Inflammatory macrophage (primary cell): ENCODE results near the gene CCL2.

Experiments
- DNase-seq, 2 donors: peaks; one replicate each; pipeline ENCODE4 v3.0.0-alpha.2; 2020 to 2022

CCL2 gene

DNA sequence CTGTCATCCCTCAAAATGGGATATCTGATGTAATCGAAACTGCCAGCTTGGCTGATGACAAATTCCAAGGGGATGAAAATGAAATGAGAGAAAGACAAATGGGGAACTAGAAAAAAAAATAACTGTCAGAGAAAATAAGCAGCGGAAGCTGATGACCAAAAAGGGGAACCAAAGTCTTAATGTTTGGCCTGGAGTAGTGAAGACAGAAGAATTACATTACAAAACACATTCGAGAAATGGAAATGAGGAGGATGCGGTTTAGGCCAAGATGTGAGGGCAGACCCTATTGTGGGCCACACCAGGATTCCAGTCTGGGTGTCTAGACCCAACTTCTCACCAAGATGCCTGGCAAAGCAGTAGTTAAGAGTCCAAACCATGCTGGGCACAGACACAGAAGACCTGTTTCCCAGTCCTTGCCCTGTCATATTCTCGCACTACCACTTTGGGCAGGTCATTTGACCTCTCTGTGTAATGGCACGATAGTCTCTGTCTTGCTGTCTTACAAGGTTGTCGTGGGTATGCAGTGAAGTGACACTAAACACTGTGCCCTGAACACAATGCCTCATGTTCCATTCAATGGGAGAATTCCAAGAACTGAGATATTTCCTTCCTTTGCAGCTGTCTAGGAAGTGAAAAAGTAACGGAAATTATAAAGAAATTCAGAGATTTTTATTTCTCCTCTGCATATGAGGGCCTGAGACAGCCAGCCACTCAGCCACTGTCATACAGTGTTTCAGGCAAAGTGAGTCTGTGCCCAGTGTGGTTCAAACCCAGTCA, 12.3 kb upstream of the CCL2 start:
- peak; percentile 80 to 93 for DNase-seq

GRCh38 chr17:34243364-34244320, 11.4 kb upstream of the CCL2 start:
- DNase-seq = no peak

DNA sequence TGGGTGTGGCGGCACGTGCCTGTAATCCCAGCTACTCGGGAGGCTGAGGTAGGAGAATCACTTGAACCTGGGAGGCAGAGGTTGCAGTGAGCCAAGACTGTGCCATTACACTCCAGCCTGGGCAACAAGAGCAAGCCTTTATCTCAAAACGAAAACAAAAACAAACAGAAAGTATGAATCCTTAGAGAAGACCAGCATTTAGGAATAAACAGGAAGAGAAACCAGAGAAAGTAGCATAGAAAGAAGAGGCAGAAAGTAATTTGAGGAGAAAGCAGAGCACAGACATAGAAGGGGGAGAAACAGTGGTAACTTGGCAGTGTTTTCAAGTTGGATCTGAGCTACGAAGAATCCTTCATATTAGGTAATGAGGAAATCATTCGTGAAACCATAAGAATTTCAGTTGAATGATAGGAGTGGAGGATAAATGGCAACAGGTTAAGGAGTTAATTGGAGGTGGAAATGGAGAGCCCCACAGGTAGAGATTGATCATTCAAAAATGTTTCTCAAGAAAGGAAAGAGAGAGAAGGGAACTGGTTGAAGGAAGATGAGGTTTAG, 9.7 kb upstream of the CCL2 start:
- DNase-seq = no peak

GRCh38 chr17:34246446-34246845, 8.6 kb upstream of the CCL2 start:
- DNase-seq = peak; percentile 90 to 92

GRCh38 chr17:34246881-34247280, 8.2 kb upstream of the CCL2 start:
- DNase-seq = peak; percentile 83 to 88

GRCh38 chr17:34248511-34249024, 6.5 kb upstream of the CCL2 start:
- peak; percentile 77 to 86 for DNase-seq

GRCh38 chr17:34249061-34249460, 6.0 kb upstream of the CCL2 start:
- DNase-seq = no peak

DNA sequence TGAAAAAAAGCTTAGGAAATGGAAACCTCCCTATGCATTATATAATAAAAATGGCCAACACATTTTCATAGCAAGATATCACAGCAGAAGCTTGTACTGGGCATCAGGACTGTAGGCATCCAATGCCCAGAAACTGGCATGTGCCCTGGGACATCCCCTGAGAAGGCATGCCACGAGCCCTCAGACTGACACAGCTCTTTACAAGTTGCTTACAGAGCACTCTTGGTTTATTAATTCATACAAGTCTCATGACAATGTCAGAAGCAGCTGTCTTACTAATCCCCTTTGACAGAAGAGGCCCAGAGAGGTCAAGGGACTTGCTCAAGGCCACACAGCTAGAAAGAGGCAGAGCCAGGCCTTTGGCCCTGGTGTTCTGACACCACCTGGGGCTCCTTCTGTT, 5.6 kb upstream of the CCL2 start:
- DNase-seq = peak; percentile 84 to 89

- DNase-seq = no peak
Observed at GRCh38 chr17:34251186-34251585, 3.9 kb upstream of the CCL2 start.

- DNase-seq = peak; percentile 93 to 95
Observed at GRCh38 chr17:34252095-34252443, 3.0 kb upstream of the CCL2 start.

- peak; percentile 23 to 73 for DNase-seq
Observed at GRCh38 chr17:34252444-34253138, 2.5 kb upstream of the CCL2 start.

GRCh38 chr17:34253139-34253525, 2.0 kb upstream of the CCL2 start:
- DNase-seq = no peak

DNA sequence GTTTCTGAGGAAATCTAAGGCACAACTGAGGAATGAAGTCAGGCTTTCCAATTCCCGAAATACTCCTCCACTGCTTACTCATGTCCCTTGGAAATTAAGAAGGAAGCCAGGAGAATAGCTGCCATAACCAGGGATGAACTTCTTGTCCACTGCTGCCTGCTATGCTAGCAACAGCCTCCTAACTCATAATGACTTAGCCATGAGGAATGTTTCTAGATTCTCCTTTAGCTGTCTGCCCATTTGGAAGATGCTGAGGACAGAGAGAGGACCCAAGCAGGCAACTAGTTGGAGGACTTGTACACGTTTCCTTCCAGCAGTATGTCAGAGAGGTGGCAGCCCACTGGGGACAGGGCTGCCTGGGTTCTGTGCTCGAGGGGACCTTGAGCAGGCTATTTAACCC, 939 bp upstream of the CCL2 start:
- no peak for DNase-seq

GRCh38 chr17:34255381-34255732, 272 bp downstream of the CCL2 start:
- no peak for DNase-seq

DNA sequence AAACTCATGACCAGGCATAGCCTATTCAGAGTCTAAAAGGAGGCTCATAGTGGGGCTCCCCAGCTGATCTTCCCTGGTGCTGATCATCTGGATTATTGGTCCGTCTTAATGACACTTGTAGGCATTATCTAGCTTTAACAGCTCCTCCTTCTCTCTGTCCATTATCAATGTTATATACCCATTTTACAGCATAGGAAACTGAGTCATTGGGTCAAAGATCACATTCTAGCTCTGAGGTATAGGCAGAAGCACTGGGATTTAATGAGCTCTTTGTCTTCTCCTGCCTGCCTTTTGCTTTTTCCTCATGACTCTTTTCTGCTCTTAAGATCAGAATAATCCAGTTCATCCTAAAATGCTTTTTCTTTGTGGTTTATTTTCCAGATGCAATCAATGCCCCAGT, 756 bp downstream of the CCL2 start:
- DNase-seq = no peak

DNA sequence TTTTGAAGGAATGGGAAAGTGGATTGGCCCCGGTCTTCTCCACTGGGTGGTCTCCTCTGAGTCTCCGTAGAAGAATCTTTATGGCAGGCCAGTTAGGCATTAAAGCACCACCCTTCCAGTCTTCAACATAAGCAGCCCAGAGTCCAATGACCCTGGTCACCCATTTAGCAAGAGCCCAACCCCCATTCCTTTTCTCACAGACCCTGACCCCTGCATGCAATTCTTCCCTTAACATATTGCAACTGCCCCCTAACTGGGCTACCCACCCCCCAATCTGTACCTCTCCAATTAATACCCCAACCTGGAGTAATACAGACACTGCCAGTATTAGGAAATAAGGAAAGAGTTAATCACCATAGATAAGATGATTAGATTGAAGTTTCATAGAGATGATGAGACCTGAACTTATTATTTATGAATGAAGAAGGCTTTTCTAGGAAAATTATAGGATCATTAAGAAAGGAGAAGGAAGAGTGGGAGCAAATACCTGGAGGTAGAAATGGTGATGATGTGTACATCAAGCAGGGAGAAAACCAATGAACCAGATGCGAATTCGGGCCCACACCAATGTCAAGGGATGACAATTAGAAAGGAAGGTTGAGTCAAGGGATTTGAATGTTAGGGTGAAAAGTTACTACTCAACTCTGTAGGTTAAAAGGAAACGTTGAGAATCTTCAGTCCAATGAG, 2.4 kb downstream of the CCL2 start:
- no peak for DNase-seq

GRCh38 chr17:34257986-34258326, 2.9 kb downstream of the CCL2 start:
- DNase-seq = no peak

- DNase-seq = no peak
Observed at GRCh38 chr17:34259146-34259545, 4.1 kb downstream of the CCL2 start.

DNA sequence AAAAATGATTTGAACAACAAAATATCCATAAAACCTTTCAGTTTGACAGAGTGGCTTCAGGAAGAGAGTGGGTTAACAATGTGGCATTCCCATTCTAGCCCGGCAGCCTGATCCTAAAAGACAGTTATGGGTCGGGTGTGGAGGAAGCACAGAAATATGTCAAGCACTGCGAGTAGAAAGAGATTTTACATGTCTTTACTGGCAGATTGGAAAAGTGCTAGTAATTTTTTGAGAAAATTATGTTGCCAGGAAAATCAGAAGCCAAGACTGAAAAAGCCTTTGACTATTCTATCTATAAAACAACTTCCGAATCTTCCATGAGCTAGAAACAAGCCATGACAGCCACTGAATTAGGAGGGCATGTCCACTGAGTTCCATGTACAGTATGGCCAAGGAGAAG, 5.8 kb downstream of the CCL2 start:
- DNase-seq = no peak

DNA sequence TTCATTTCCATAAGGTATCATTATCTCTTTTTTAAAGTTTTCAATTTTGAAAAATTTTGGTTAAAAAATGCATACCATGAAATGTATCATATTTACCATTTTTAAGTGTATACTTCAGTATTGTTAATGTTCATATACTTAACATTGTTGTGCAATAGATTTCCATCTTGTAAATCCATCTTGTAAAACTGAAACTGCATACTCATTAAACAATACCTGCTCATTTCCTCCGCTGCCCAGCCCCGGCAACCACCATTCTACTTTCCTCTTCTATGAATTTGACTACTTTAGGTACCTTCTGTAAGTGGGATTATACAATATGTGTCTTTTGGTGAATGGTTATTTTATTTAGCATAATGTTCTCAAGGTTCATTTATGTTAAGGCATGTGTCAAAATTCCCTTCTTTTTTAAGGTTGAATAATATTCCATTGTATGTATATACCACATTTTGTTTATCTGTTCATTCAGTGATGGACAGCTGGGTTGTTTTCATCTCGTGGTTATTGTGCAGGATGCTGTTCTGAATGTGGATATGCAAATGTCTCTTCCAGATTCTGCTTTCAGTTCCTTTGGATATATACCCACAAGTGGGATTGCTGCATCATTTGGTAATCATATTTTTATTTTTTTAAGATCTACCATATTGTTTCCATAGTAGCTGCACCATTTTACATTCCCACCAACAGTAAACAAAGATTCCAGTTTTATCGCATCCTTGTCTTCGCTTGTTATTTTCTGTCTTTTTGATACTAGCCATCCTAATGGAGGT, 6.7 kb downstream of the CCL2 start:
- peak; percentile 28 to 33 for DNase-seq

GRCh38 chr17:34265711-34266110, 10.6 kb downstream of the CCL2 start:
- DNase-seq = peak; percentile 74 to 75
